H9 (cell line): Measurements from ENCODE around the gene USP3. TPM values are rescaled to one million over a fixed set of nuclear protein-coding genes. Genes with fewer than 3 reads are reported as not detected.

Experiments
- DNase-seq: peaks from one replicate; pipeline ENCODE4 v3.0.0-alpha.2; 2017
- H2AFZ ChIP-seq: one replicate; pipeline ENCODE4 v1.6.1; 2013; ENCODE audit warnings: mild to moderate bottlenecking, low read length, control low read depth, moderate library complexity
- H2AK5ac ChIP-seq: 2 replicates; pipeline ENCODE4 v1.6.1; 2013; ENCODE audit warnings: low read length, control low read depth, mixed read lengths; ENCODE audit not compliant: insufficient read length
- H2BK120ac ChIP-seq: one replicate; pipeline ENCODE4 v1.6.1; 2013; ENCODE audit warnings: low read depth, mild to moderate bottlenecking, low read length, control low read depth, inconsistent platforms; ENCODE audit not compliant: poor library complexity, severe bottlenecking
- H2BK12ac ChIP-seq: 2 replicates; pipeline ENCODE4 v1.6.1; 2013; ENCODE audit warnings: low read length, control low read depth, mixed read lengths, low read depth; ENCODE audit not compliant: insufficient read length
- H2BK15ac ChIP-seq: 2 replicates; pipeline ENCODE4 v1.6.1; 2013; ENCODE audit warnings: low read depth, low read length, control low read depth
- H2BK20ac ChIP-seq: one replicate; pipeline ENCODE4 v1.6.1; 2013; ENCODE audit warnings: low read depth, mild to moderate bottlenecking, low read length, control low read depth, inconsistent platforms; ENCODE audit not compliant: poor library complexity, severe bottlenecking
- H2BK5ac ChIP-seq: 2 replicates; pipeline ENCODE4 v1.6.1; 2013; ENCODE audit warnings: low read length, control low read depth, mixed read lengths; ENCODE audit not compliant: insufficient read length
- H3K14ac ChIP-seq: 2 replicates; pipeline ENCODE4 v1.6.1; 2013; ENCODE audit warnings: low read length, control low read depth; ENCODE audit not compliant: insufficient read depth
- H3K18ac ChIP-seq: 2 replicates; pipeline ENCODE4 v1.6.1; 2013; ENCODE audit warnings: low read depth, mild to moderate bottlenecking, mixed read lengths, low read length, control low read depth; ENCODE audit not compliant: insufficient read length
- H3K23ac ChIP-seq: 2 replicates; pipeline ENCODE4 v1.6.1; 2013; ENCODE audit warnings: low read length, control low read depth, mixed read lengths, low read depth; ENCODE audit not compliant: insufficient read length
- H3K23me2 ChIP-seq: 2 replicates; pipeline ENCODE4 v1.6.1; 2013; ENCODE audit warnings: low read depth, mild to moderate bottlenecking, mixed read lengths, low read length, control low read depth; ENCODE audit not compliant: insufficient read length, poor library complexity, severe bottlenecking
- H3K27ac ChIP-seq: 2 replicates; pipeline ENCODE4 v1.5.1; 2013; ENCODE audit warnings: low read length, control low read depth, mixed read lengths, low read depth; ENCODE audit not compliant: insufficient read length
- H3K27me3 ChIP-seq: 2 replicates; pipeline ENCODE4 v1.6.1; 2013; ENCODE audit warnings: low read length, control low read depth, inconsistent platforms; ENCODE audit not compliant: insufficient read depth
- H3K4ac ChIP-seq: 2 replicates; pipeline ENCODE4 v1.6.1; 2013; ENCODE audit warnings: low read depth, mild to moderate bottlenecking, control low read depth, inconsistent platforms, low read length, moderate library complexity
- H3K4me1 ChIP-seq: 2 replicates; pipeline ENCODE4 v1.6.1; 2013; ENCODE audit warnings: low read length, control low read depth, inconsistent platforms; ENCODE audit not compliant: insufficient read depth
- H3K4me2 ChIP-seq: 2 replicates; pipeline ENCODE4 v1.6.1; 2013; ENCODE audit warnings: low read length, control low read depth, mixed read lengths; ENCODE audit not compliant: insufficient read length, insufficient read depth
- H3K56ac ChIP-seq: 2 replicates; pipeline ENCODE4 v1.6.1; 2013; ENCODE audit warnings: low read depth, mild to moderate bottlenecking, mixed read lengths, low read length, control low read depth; ENCODE audit not compliant: insufficient read length
- H3K79me1 ChIP-seq: 2 replicates; pipeline ENCODE4 v1.6.1; 2013; ENCODE audit warnings: low read depth, mild to moderate bottlenecking, moderate library complexity, low read length, control low read depth, inconsistent platforms; ENCODE audit not compliant: insufficient read depth, poor library complexity, severe bottlenecking
- H3K79me2 ChIP-seq: 2 replicates; pipeline ENCODE4 v1.6.1; 2013; ENCODE audit warnings: low read length, control low read depth, inconsistent platforms; ENCODE audit not compliant: insufficient read depth
- H3K9ac ChIP-seq: 2 replicates; pipeline ENCODE4 v1.6.1; 2013; ENCODE audit warnings: low read length, control low read depth, mixed read lengths; ENCODE audit not compliant: insufficient read length; ENCODE audit errors: extremely low read depth
- H3K9me3 ChIP-seq: one replicate; pipeline ENCODE4 v1.6.1; 2013; ENCODE audit warnings: low read depth, low read length, inconsistent platforms; ENCODE audit not compliant: control insufficient read depth
- H3T11ph ChIP-seq: one replicate; pipeline ENCODE4 v1.6.1; 2013; ENCODE audit warnings: mild to moderate bottlenecking, low read length, control low read depth, inconsistent platforms
- H4K20me1 ChIP-seq: one replicate; pipeline ENCODE4 v1.6.1; 2013; ENCODE audit not compliant: control insufficient read depth, insufficient read length, insufficient read depth
- H4K5ac ChIP-seq: 2 replicates; pipeline ENCODE4 v1.6.1; 2013; ENCODE audit warnings: low read depth, mild to moderate bottlenecking, mixed read lengths, low read length, control low read depth; ENCODE audit not compliant: insufficient read length
- H4K8ac ChIP-seq: replicated peaks from 2 replicates; pipeline ENCODE4 v1.6.1; 2013; ENCODE audit warnings: low read length, control low read depth, mixed read lengths, low read depth; ENCODE audit not compliant: insufficient read length
- H4K91ac ChIP-seq: 2 replicates; pipeline ENCODE4 v1.6.1; 2013; ENCODE audit warnings: low read depth, mild to moderate bottlenecking, moderate library complexity, mixed read lengths, low read length, control low read depth; ENCODE audit not compliant: insufficient read length
- H3K27ac Mint-ChIP-seq, 3 experiments: 2 replicates in 2 of 3; 3 replicates in 1 of 3; pipeline ENCODE4 v1.8.0; 2020 to 2021; ENCODE audit warnings: mixed read lengths in 3 of 3, mild to moderate bottlenecking in 1 of 3, moderate library complexity in 1 of 3
- H3K27me3 Mint-ChIP-seq: 2 replicates; pipeline ENCODE4 v1.8.0; 2021; ENCODE audit warnings: low read depth, mild to moderate bottlenecking, moderate library complexity, mixed read lengths
- H3K36me3 Mint-ChIP-seq, 3 experiments: 2 replicates in 2 of 3; 3 replicates in 1 of 3; pipeline ENCODE4 v1.8.0; 2020 to 2021; ENCODE audit warnings: low read depth in 3 of 3, mixed read lengths in 3 of 3; ENCODE audit not compliant: insufficient read depth in 1 of 3
- H3K4me1 Mint-ChIP-seq, 2 experiments: 2 replicates each; pipeline ENCODE4 v1.8.0; 2020; ENCODE audit warnings: mixed read lengths in 2 of 2
- H3K4me3 Mint-ChIP-seq, 2 experiments: 2 replicates in 1 of 2; 3 replicates in 1 of 2; pipeline ENCODE4 v1.8.0; 2020 to 2021; ENCODE audit warnings: mild to moderate bottlenecking in 2 of 2, mixed read lengths in 2 of 2, moderate library complexity in 1 of 2
- H3K9me3 Mint-ChIP-seq, 2 experiments: 2 replicates in 1 of 2; 3 replicates in 1 of 2; pipeline ENCODE4 v1.8.0; 2020; ENCODE audit warnings: mild to moderate bottlenecking in 2 of 2, mixed read lengths in 2 of 2, moderate library complexity in 1 of 2
- WGBS: extraction: QIAGEN DNeasy Blood & Tissue Kit; methylation state at CpG from one replicate; pipeline ENCODE4 v1.1.7; 2013; ENCODE audit warnings: missing lambda C conversion rate, low lambda C conversion rate, mixed read lengths; ENCODE audit not compliant: insufficient read length; ENCODE audit errors: extremely low coverage; 5-methylcytosine and 5-hydroxymethylcytosine counted together
- total RNA-seq: library from RNA; stranded (reverse); gene quantifications from 2 replicates; pipeline ENCODE4 v1.2.1, GENCODE V29; 2021
- TF ChIP-seq, protein P1 (sequence below): fragments of 200-600 bp; sonication (generic); conservative IDR thresholded peaks from 3 replicates; pipeline ENCODE4 v1.8.0; 2021; ENCODE audit warnings: antibody characterized with exemption, mild to moderate bottlenecking

The USP3 gene
- total RNA-seq, 1 experiment from 2014 or later: 14.2 TPM

DNA sequence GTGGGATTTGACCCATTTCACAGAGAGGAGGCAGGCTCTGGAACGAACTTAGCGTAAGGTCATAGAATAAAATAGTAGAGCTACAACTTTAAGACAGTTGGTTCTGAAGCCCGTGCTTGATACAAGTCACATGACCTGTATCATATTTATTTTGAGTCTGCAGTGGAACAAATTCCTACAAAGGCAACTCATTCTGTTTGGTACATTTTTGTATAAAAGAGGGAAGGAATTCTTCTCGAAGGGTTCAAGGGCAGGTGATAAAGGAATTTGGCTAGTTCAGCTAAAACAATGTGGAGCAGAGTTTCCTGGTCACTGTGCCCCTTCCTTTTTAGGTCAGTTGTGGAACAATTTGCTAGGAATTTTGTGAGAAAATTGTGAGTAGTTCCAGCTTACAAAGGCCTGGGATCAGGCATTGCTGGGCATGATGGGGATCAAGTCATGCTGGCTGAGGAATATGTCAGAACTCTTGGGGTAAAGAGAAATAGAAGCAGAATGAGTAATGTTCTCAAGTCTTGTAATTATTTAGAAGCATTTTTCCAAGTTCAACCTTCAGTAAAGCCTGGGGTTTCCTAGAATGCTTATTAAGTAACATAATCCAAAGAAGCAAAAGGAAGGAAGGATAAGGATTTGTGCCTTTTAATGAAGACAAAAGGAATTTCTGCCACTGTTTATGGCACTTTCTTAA is 19.1 kb downstream of the USP3 start:
- H2AFZ ChIP-seq: no peak overlapping the region
- H3K9me3 Mint-ChIP-seq: no peaks in the 10 kb centered on the region
- peaks cover 4% of the 10 kb centered on the region for H3K79me1 ChIP-seq
- no peak overlapping the region for H2BK12ac ChIP-seq
- H2BK5ac ChIP-seq: no peak overlapping the region
- no peak overlapping the region for H2BK15ac ChIP-seq
- no peak overlapping the region for H3K9ac ChIP-seq
- no peaks in the 10 kb centered on the region for H4K20me1 ChIP-seq
- H3K79me2 ChIP-seq: 0 out of 2 replicates have a peak, but pooled peaks cover 3% of the 10 kb centered on the region
- DNase-seq: no peak
- H3K4me1 ChIP-seq: no peaks in the 10 kb centered on the region
- no peaks in the 10 kb centered on the region for H3K27me3 Mint-ChIP-seq
- TF ChIP-seq, protein P1, sequence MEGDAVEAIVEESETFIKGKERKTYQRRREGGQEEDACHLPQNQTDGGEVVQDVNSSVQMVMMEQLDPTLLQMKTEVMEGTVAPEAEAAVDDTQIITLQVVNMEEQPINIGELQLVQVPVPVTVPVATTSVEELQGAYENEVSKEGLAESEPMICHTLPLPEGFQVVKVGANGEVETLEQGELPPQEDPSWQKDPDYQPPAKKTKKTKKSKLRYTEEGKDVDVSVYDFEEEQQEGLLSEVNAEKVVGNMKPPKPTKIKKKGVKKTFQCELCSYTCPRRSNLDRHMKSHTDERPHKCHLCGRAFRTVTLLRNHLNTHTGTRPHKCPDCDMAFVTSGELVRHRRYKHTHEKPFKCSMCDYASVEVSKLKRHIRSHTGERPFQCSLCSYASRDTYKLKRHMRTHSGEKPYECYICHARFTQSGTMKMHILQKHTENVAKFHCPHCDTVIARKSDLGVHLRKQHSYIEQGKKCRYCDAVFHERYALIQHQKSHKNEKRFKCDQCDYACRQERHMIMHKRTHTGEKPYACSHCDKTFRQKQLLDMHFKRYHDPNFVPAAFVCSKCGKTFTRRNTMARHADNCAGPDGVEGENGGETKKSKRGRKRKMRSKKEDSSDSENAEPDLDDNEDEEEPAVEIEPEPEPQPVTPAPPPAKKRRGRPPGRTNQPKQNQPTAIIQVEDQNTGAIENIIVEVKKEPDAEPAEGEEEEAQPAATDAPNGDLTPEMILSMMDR: no peak
- H3T11ph ChIP-seq: no peak overlapping the region
- no peaks in the 10 kb centered on the region for H3K36me3 Mint-ChIP-seq
- no peaks in the 10 kb centered on the region for H3K23me2 ChIP-seq
- H3K18ac ChIP-seq: no peak overlapping the region
- H3K4me1 Mint-ChIP-seq: peaks cover 4 to 21% of the 10 kb centered on the region in 2 experiments; a peak in 3 of 4 replicates
- no CpG with 5 or more reads among the region's 4 CpGs for WGBS
- H3K56ac ChIP-seq: no peak overlapping the region
- no peak overlapping the region for H3K27ac ChIP-seq
- H3K4me2 ChIP-seq: no peak overlapping the region
- no peak overlapping the region for H2AK5ac ChIP-seq
- no peak overlapping the region for H4K8ac ChIP-seq
- no peak overlapping the region for H3K4ac ChIP-seq
- no peak overlapping the region for H4K5ac ChIP-seq
- no peaks in the 10 kb centered on the region for H3K27me3 ChIP-seq
- no peak overlapping the region for H2BK120ac ChIP-seq
- H4K91ac ChIP-seq: no peak overlapping the region
- H3K23ac ChIP-seq: no peak overlapping the region
- H3K9me3 ChIP-seq: no peaks in the 10 kb centered on the region
- H3K14ac ChIP-seq: no peak overlapping the region
- H3K27ac Mint-ChIP-seq: no peak overlapping the region; a peak in 1 of 7 replicates
- no peak overlapping the region for H3K4me3 Mint-ChIP-seq
- H2BK20ac ChIP-seq: no peak overlapping the region
